Measurements from ENCODE around the gene NRG3.

NRG3 gene

GRCh38 chr10:82171899-82172298 is 296.9 kb downstream of the NRG3 start (continued):
- no peak for TF ChIP-seq PATZ1 (tag by site-specific recombination; IDR thresholded peaks at IDR 0.05)
- no peak for TF ChIP-seq ZBTB49 (tag by site-specific recombination; IDR thresholded peaks at IDR 0.05; ENCODE audit: low read depth)

- Histone ChIP-seq H3K9me3 (ENCODE audit: control insufficient read depth, insufficient read depth, low read depth, low read length) (no peaks in the 10 kb centered on the region), H3K4me3 (ENCODE audit: low read depth, low read length) (no peak overlapping the region), H3K4me1 (ENCODE audit: control insufficient read depth, insufficient read depth, low read length) (0 out of 2 replicates have a peak, but pooled peaks cover 3% of the 10 kb centered on the region), H3K36me3 (ENCODE audit: control insufficient read depth in 2 of 2, insufficient read depth in 1 of 2, low read length in 2 of 2) (no peaks in the 10 kb centered on the region), H3K27ac (ENCODE audit: extremely low read depth, low read depth, low read length) (no peak overlapping the region)
- ChIA-PET CTCF (interaction anchor here (0.6 kb wide), 1 partner anchor 303 kb away, joined by 3 read pairs; no protein-coding TSS in a partner anchor), POLR2A (interaction anchor here (0.6 kb wide), 1 partner anchor 219 kb away, joined by 3 read pairs; no protein-coding TSS in a partner anchor)
- TF ChIP-seq ZNF416 (tag by site-specific recombination; IDR thresholded peaks at IDR 0.05) (no peak), TRIM28 (IDR thresholded peaks at IDR 0.05; ENCODE audit: borderline replicate concordance, low read length) (0 out of 2 replicates have a peak, but pooled peaks have one; percentile 66), SALL2 (tag by site-specific recombination; IDR thresholded peaks at IDR 0.05; ENCODE audit: borderline replicate concordance) (no peak)
These were observed 301.6 kb downstream of the NRG3 start for GRCh38 chr10:82176587-82176986.

- TF ChIP-seq ZNF792 (tag by site-specific recombination; IDR thresholded peaks at IDR 0.05) (no peak), ZNF701 (tag by site-specific recombination; IDR thresholded peaks at IDR 0.05) (no peak), YY1 (tag by site-specific recombination; IDR thresholded peaks at IDR 0.05) (no peak), ZBTB1 (tag by site-specific recombination; IDR thresholded peaks at IDR 0.05) (no peak), EGR2 (tag by site-specific recombination; IDR thresholded peaks at IDR 0.05; ENCODE audit: low read depth) (no peak), ZNF645 (tag by site-specific recombination; IDR thresholded peaks at IDR 0.05) (no peak), ZNF433 (tag by site-specific recombination; IDR thresholded peaks at IDR 0.05; ENCODE audit: low read depth) (no peak), HIC1 (tag by site-specific recombination; IDR thresholded peaks at IDR 0.05) (no peak), ZNF48 (tag by site-specific recombination; IDR thresholded peaks at IDR 0.05) (no peak), ZNF214 (tag by site-specific recombination; IDR thresholded peaks at IDR 0.05; ENCODE audit: borderline replicate concordance) (no peak)
- ChIA-PET POLR2A (no interaction called here), CTCF (no interaction called here)
- no peaks in the 10 kb centered on the region for H3K4me1 ChIP-seq (ENCODE audit: control insufficient read depth, insufficient read depth, low read length)
- H3K27ac ChIP-seq (ENCODE audit: extremely low read depth, low read depth, low read length), result no peak overlapping the region
- no peaks in the 10 kb centered on the region for H3K9me3 ChIP-seq (ENCODE audit: control insufficient read depth, insufficient read depth, low read depth, low read length)
- no peak overlapping the region for H3K4me3 ChIP-seq (ENCODE audit: low read depth, low read length)
- no peaks in the 10 kb centered on the region for H3K36me3 ChIP-seq (ENCODE audit: control insufficient read depth in 2 of 2, insufficient read depth in 1 of 2, low read length in 2 of 2)
These were observed 315.7 kb downstream of the NRG3 start for GRCh38 chr10:82190432-82191260.

Measured in HEK293 (cell line).